Measurements from ENCODE around the gene MAPK9. TPM values are rescaled to one million over a fixed set of nuclear protein-coding genes. Genes with fewer than 3 reads are reported as not detected.
A peak's percentile ranks its signal among the peaks of the same experiment; 100 is the strongest.

Gene MAPK9
- total and polyA plus RNA-seq, 10 donors: 8.9 to 38.5 (median 33.2) TPM

GRCh38 chr5:180291234-180291940 is 496 bp downstream of the MAPK9 start:
- WGBS, 5 donors: 0 to 1% (median 0%) methylated on average over 13 to 68 of the region's 68 CpGs
- peak overlapping the region in 4 of 8 donors; percentile 94 to 98 (median 96) for H3K27ac ChIP-seq
- peak; percentile 91 for DNase-seq
- peak overlapping the region; percentile 46 to 99 (median 76) for H3K4me3 ChIP-seq
- TF ChIP-seq POLR2AphosphoS5 (IDR thresholded peaks at IDR 0.05) (no peak), POLR2A (IDR thresholded peaks at IDR 0.05) (no peak), CTCF (IDR thresholded peaks at IDR 0.05 in 8 of 11, conservative IDR thresholded peaks at IDR 0.05 in 3 of 11) (no peak)
- peaks cover 17 to 73% (median 33%) of the 10 kb centered on the region in 6 donors for H3K4me1 ChIP-seq
- peaks cover 0 to 7% (median 1%) of the 10 kb centered on the region in 6 donors for H3K36me3 ChIP-seq
- intact Hi-C loops (cut with DNase I; ENCODE audit: low total_unique reads): loop anchor here (10.0 kb wide), 1 partner anchor 383 kb away; no protein-coding TSS in a partner anchor
- H3K27me3 ChIP-seq (replicated peaks in 1 of 7): no peaks in the 10 kb centered on the region
- no peaks in the 10 kb centered on the region for H3K9me3 ChIP-seq

- H3K4me1 ChIP-seq: peaks cover 17 to 73% (median 33%) of the 10 kb centered on the region in 6 donors
- DNase-seq: no peak
- no peak overlapping the region for H3K27ac ChIP-seq
- no peaks in the 10 kb centered on the region for H3K27me3 ChIP-seq (replicated peaks in 1 of 7)
- TF ChIP-seq POLR2AphosphoS5 (IDR thresholded peaks at IDR 0.05): no peak
- no peak for TF ChIP-seq POLR2A (IDR thresholded peaks at IDR 0.05)
- no peak for TF ChIP-seq CTCF (IDR thresholded peaks at IDR 0.05 in 8 of 11, conservative IDR thresholded peaks at IDR 0.05 in 3 of 11)
- intact Hi-C loops (cut with DNase I; ENCODE audit: low total_unique reads): loop anchor here (10.0 kb wide), 1 partner anchor 384 kb away; no protein-coding TSS in a partner anchor
- H3K9me3 ChIP-seq: no peaks in the 10 kb centered on the region
- peaks cover 0 to 10% (median 1%) of the 10 kb centered on the region in 6 donors for H3K36me3 ChIP-seq
- peak overlapping the region; percentile 46 to 99 (median 76) for H3K4me3 ChIP-seq
- WGBS, 5 donors: 25 to 41% (median 33%) methylated on average over 13 of the region's 13 CpGs
Observed at GRCh38 chr5:180290568-180291233, 1.2 kb downstream of the MAPK9 start.

- H3K36me3 ChIP-seq: peaks cover 0 to 17% (median 1%) of the 10 kb centered on the region in 6 donors
- TF ChIP-seq CTCF (IDR thresholded peaks at IDR 0.05 in 8 of 11, conservative IDR thresholded peaks at IDR 0.05 in 3 of 11) (no peak), POLR2AphosphoS5 (IDR thresholded peaks at IDR 0.05) (no peak), POLR2A (IDR thresholded peaks at IDR 0.05) (no peak)
- 78 to 88% (median 86%) methylated on average over 5 of the region's 5 CpGs for WGBS, 5 donors
- peaks cover 17 to 76% (median 33%) of the 10 kb centered on the region in 6 donors for H3K4me1 ChIP-seq
- DNase-seq: no peak
- intact Hi-C loops (cut with DNase I; ENCODE audit: low total_unique reads): loop anchor here (10.0 kb wide), 1 partner anchor 385 kb away; no protein-coding TSS in a partner anchor
- H3K27ac ChIP-seq: no peak overlapping the region
- no peaks in the 10 kb centered on the region for H3K9me3 ChIP-seq
- no peak overlapping the region for H3K4me3 ChIP-seq
- H3K27me3 ChIP-seq (replicated peaks in 1 of 7): no peaks in the 10 kb centered on the region
Observed at GRCh38 chr5:180289966-180290365, 1.9 kb downstream of the MAPK9 start.

GRCh38 chr5:180289433-180289832 is 2.5 kb downstream of the MAPK9 start:
- TF ChIP-seq POLR2AphosphoS5 (IDR thresholded peaks at IDR 0.05): no peak
- TF ChIP-seq POLR2A (IDR thresholded peaks at IDR 0.05): no peak
- TF ChIP-seq CTCF (IDR thresholded peaks at IDR 0.05 in 8 of 11, conservative IDR thresholded peaks at IDR 0.05 in 3 of 11): no peak
- H3K36me3 ChIP-seq: peaks cover 0 to 23% (median 1%) of the 10 kb centered on the region in 6 donors
- H3K27me3 ChIP-seq (replicated peaks in 1 of 7): no peaks in the 10 kb centered on the region
- intact Hi-C loops (cut with DNase I; ENCODE audit: low total_unique reads): no loop called here
- H3K27ac ChIP-seq: no peak overlapping the region
- no peaks in the 10 kb centered on the region for H3K9me3 ChIP-seq
- DNase-seq: no peak
- H3K4me1 ChIP-seq: peaks cover 17 to 76% (median 32%) of the 10 kb centered on the region in 6 donors
- 79 to 96% (median 89%) methylated on average over 3 of the region's 3 CpGs for WGBS, 5 donors
- no peak overlapping the region for H3K4me3 ChIP-seq

All from spleen (tissue), 11 donors.